Amniotic stem cell (primary cell): ENCODE measurements around the gene GRIK2.

Experiments used
- DNase-seq: peaks from one replicate; lab custom pipeline; 2025; lab: John Stamatoyannopoulos, UW

GRIK2 gene

DNA sequence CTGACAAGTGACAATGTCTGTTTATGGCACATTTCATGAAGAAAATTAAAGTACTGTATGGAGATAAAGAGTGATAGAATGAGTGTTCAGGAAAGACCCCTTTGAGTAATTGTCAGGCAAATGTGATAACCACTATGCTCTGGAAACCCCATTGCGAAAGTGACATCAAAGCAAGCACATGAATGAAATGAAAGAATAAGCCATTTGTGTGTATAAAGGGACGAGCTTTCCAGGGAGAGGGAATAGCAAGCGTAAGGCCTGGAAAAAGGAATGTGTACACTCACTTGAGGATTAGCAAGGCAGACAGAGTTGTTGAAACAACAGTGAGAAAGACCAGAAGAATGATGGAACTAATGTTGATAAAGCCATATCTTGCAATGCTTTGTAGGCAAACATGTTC lies 490.0 kb downstream of the GRIK2 start:
- peak; percentile 4 for DNase-seq

DNA sequence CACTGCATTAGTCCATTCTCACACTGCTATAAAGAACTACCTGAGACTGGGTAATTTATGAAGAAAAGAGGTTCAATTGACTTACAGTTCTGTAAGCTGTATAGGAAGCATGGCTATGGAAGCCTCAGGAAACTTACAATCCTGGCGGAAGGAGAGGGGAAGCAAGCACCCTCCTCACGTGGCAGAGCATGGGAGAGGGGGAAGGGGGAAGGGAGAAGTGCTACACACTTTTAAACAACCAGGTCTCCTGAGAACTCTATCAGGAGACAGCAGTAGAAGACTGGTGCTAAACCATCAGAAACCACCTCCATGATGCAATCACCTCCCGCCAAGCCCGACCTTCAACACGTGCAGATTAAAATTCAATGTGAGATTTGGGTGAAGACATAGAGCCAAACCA lies 494.0 kb downstream of the GRIK2 start:
- DNase-seq = no peak

DNA sequence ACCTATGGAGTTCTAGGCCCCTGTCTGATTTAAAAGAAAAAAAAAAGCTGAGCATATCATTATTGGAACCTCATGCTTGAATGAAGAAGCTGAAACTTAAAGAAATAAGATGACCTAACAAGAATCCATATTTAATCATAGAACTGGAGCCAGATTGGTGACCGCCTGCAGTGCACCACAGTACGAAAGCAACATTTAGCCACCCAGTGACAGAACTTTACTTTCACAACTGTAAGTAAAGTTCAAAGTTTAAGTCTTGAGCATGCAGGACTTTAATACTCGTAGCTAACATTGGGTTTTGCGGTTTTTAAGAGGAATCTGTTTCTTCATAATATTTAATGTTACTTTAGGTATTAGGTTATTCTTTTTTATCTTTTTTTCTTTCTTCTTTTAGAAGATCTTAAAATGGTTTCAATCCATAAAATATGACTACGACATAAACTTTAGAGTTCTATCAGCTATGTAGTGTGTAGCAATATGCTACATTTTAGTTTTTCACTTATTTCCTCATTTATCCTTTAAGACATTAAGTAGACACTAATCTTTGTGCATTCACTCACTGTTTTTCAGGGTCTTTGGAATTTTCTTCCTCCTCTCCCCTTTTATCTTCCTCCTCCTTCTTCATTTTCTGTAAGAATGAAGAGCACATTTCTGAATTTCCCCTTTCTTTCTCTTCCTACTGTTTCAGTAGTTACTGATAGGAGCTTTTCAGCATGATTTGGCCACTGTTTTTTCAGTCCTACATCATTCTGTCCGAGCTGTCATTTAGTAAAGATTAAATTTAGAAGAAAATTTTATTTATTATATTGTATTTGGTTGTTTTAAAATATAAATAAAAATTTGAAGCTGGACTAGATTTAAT lies 514.1 kb downstream of the GRIK2 start:
- DNase-seq = no peak

DNA sequence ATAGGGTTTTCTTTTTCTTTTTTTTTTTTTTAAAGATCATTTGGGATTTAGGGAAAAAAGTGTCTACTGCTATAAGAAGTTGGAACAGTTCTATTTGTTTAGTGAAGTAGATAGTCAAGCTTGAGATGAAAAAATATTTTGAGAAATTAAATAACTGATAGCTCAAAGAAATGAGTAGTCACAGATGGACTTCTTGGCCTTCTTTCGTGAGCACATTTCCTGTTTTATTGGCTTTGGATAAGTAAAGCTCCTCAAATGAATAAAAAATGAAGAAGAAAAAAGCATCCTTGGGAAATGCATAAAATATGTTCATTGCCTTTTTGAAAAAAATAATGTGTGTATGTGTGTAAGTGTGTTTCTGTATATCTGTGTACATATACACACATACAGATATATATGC lies 515.9 kb downstream of the GRIK2 start:
- DNase-seq = no peak

DNA sequence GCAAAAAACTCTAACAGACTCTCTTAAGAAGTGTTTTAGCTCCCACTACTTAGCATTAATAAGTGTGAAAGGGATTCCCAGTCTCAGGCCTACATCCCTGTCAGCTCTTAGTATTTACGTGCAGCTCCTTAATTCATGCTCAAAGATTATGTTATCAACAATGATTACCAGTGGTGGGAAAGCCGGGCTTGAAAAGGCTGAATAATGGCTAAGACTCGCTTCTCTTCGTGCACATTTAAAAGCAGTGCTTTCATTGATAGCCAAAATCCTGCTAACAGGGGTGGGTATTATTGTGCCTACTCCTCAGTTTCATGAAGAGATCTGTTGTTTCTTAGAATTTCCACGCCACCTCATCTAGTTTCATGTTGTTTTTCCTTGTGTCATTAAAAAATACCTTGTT lies 518.8 kb downstream of the GRIK2 start:
- no peak for DNase-seq

DNA sequence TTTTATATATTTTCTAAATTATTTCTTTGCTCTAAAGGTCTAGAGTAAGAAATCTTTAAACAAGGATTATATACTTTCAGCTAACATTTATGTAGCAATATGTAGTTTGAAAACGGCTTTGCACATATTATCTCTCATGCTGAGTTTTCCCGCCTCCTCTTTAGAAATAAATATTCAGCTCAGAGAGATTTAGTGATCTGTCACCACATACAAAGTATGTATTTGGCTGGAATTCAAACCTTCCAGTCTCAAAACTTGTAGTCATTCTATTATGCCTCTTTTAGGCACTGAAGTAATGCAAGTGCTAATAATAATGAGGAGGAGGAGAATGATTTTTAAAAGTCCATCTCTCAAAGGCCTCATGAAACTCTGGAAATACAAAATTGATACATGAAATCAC lies 525.0 kb downstream of the GRIK2 start:
- DNase-seq = no peak

DNA sequence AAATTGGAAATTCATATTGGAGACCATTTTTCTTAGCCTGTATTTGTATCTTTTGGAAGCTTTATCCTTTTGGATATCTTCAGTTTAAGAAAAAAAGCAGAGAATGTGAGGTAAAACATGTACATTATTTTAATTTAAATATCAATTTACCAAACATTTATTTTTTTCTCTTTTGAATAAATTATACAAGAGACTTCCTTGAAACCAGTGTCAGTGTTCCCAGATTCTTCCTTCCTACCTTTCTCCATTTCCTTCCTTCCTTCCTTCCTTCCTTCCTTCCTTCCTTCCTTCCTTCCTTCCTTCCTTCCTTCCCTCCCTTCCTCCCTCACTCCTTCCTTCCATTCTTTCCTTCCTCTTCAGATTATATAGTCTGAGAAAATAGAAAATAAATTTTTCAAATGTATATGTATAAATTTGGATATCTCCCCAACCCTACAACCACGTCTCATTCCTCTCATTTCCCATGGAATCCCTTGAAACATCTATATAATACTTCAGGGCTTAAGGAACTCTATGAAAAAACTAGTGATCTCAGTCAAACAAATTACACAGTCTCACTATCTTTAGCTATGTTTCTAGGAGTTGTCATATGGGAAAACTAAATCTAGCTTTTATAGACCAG lies 528.4 kb downstream of the GRIK2 start:
- no peak for DNase-seq

DNA sequence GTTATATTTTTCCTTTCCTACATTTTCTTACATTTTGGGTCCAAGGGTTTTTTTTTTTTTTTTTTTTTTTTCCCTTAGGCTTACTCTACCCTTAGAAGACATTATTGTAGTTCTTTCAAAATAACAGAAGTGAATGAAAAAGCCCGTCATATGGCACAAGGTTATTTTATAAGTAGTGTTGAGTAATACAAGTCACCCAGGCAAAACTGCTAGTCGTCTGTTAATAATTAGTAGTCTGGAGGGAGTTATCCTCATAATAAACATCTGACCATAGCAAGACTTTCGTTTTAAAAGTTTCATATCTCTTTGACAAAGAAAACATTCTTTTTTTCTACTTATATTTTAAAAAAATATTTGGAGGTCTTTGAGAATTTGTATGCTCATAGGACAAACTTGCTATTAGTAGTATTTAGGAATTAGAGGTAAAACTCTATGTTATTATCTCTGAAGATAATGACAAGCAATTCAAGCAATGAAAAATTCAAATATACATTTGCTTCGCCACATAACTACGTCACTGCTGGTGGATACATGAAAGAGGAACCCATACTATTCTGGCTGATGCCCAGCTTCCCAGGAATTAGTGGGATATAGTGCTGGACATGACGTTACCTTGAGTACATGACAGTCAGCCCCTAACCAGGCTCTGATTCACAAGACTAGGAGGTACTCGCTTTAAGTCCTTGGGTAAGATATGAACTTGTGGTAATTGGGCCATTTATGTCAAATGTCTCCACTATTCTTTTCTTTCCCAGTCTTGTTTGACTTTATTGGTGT lies 532.8 kb downstream of the GRIK2 start:
- no peak for DNase-seq

DNA sequence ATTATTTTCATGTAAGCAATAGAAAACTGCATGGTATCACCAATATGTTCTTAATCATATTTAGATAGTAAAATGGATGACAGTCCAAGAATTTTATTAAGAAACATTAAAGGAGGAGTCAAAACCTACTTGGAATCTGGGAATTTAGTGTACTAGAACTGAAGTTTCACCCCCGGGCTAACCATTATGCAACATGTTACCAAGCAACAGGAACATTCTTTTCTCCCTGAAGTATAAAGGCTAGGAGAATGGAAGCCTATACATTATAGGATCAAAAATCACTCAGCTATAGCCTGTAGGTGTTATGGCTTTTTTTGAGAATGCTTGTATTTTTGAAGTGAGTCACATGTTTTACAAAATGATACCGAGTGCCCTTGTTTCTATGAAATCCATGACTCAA lies 538.3 kb downstream of the GRIK2 start:
- DNase-seq = no peak

DNA sequence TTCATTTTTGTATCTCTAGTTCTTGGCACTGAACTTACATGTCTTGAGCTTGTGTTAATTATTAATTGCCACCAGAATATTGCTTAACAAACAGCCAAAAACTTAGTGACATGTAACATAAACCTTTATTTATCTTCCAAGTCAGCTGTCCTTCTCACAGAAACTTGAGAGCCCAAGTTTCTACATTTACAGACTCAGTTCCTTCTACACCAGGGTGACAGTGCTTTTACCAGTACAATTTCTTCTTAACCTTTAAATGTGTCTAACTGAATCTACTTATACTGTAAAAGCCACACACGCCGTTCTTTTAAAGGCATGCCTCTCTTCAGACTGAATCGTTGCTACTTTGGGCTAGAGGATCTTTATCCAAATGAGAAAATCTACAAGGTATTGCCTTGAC lies 539.2 kb downstream of the GRIK2 start:
- DNase-seq = no peak

DNA sequence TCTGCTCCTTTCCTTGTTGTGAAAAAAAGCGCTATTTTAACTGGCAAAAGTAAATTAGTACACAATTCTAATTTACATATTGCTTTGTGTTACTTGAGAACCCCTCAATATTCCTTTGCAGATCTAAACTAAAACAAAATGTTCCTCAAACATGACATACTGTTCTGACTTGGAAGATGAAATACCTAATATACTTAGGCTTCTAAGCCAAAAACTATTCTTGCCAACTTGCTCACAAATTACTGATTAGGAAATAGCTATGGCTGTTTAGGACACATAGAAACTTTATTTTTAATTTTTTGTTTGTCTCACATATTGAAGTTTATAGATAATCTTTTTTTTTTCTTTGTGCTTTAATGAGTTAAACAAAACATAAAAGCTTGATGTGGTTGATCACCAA lies 542.2 kb downstream of the GRIK2 start:
- no peak for DNase-seq

DNA sequence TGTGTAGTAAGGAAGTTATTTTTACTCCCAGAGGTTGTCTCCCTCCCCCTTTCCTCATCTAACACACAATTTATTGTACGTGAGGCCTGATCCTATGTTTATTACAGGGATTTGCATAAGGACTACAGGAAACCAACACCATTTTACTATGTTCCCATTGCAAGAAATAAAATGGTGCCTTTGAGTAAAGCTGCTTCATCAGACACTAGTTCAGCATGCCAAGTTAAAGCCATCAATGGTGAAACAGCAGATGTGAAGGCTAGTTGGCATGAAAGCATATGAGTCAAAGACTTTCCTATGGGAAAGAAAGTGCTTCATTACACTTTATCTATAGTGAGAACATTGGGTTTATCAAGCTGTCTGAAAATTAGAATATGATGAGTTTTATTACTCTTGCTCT lies 543.0 kb downstream of the GRIK2 start:
- no peak for DNase-seq

DNA sequence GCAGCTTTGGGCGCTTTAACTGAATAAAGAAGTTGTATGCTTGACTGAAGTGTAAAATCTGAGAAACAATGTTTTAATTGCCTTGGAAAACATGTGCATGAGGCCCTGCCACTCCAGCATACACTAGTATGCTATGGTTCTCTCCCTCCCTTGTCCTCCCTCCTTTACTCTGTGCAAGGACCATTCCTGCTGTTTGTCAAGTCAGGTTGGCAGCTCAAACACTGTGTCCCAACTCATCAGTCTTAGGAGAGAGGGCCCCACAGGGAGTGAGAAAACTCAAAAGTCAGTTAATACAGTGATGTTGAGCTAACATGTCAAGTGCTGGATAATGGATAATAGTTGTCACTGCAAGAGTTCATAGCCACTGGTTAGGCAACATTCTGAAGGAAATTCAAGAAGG lies 543.6 kb downstream of the GRIK2 start:
- no peak for DNase-seq

DNA sequence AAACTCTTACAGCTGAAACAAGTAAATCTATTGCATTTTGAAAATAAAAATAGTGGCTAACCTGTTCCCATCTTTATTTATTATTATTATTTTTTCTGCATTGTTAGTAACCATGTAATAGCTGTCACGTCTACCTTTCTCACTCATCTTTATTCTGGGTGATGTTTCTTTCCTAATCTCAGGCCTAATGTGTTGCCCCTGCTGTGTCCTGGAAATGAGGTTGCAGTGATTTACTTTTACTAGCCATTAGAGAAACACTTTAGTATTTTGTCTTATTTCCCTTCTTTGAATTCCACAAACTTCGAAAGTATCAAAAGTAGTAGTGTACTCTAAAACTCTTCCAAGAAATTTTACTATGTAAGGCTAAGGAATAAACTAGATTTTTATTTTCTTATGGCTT lies 546.9 kb downstream of the GRIK2 start:
- DNase-seq = no peak

DNA sequence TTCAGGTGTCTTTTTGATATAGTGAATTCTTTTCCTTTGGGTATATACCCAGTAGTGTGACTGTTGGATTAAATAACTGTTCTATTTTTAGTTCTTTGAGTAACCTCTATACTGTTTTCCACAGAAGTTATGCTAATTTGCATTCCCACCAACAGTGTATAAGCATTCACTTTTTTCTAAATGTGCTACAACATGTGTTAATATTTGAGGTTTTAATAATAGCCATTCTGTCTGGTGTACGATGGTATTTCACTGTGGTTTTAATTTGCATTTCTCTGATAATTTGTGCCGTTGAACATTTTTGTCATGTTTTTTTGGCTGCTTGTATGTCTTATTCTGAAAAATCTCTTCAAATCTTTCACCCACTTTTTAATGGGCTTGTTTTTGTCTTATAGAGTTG lies 563.5 kb downstream of the GRIK2 start:
- no peak for DNase-seq

DNA sequence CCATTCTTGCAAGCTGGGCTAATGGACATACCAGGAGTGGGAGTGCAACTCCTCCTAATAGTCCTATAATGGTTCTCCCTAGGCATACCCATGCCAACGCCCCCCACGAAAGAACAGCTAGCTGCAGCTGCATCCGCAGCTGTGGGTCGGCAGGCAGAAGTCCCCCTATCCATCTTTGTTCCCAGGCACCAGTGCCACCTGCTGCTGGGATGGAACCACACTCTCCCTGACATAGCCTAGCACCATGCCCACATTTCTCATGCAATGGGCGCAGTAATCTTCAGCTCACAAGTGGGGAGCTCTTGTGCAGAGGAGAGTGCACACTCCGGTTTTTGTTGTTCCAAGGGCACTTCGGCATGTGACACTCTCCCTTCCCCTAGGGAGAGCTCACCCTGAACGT lies 567.8 kb downstream of the GRIK2 start:
- DNase-seq = no peak

DNA sequence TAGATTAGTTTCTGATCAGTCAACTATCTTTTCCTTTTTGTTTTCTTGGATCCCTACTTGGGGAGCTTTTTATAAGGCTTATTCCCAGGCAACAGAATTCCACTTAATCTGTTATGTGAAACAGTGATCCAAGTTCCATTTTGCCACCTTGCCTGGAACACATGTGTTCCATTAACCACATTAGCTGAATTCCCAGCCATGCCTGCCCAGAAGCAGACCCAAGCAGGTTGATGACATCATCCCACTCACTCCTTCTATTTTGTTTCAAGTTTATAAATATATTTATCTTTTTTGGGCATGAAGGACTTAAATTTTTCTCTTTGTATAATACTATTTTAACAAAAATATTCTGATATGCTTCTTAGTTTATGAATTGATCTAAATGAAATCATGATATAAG lies 587.4 kb downstream of the GRIK2 start:
- DNase-seq = no peak

DNA sequence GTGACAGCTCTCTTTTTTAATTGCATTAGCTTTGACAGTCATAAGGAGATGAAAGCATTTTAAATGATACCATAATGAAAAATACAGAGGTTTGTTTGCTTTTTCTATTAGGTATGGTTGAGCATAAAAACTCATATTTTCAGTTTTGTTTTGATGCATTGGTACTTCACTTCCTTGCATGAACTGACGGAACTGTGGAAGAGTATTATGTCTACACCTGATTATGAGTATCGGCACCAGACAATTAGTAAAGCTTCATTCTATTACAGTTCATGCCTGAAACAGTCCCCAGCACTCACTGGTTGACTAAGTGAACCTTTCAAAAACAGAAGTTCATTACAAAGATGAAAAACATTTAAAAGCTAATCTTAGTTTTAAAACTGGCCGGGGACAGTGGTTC lies 593.0 kb downstream of the GRIK2 start:
- DNase-seq = no peak

DNA sequence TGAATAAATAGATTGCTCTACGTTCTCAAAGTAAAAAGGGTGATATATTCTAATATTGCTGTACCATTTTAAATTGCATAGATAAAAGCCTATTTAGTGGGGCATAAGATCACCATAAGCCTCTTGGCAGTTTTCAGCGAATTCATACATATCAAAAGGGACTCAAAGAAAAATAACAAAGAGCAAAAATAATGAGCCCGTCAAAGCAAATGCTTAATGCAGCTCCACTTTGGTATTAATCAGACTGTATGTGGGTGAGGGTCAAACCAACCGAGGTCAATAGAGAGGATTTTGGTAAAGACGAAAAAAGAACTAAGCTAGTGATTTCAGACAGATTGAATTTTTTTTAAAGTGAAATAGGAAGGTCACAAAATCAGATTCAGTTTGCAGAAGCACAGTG lies 598.8 kb downstream of the GRIK2 start:
- DNase-seq = no peak

DNA sequence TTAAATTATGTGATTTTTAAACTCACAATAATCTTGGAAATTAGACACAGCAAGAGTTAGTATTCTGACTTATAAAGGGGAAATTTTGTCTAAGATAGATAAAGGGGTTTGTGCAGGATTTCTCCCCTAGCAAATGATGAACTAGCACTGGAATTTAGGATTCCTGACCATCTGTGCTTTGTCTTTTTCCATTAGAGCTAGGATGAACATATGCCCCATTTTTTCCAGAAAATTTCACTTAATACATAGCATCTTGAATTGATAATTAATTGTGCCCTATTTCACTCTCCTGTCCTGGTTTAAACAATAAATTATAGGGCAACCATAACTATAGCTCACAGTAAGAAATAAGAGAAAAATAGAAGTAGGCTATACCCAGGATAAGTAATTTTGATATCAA lies 601.0 kb downstream of the GRIK2 start:
- no peak for DNase-seq

DNA sequence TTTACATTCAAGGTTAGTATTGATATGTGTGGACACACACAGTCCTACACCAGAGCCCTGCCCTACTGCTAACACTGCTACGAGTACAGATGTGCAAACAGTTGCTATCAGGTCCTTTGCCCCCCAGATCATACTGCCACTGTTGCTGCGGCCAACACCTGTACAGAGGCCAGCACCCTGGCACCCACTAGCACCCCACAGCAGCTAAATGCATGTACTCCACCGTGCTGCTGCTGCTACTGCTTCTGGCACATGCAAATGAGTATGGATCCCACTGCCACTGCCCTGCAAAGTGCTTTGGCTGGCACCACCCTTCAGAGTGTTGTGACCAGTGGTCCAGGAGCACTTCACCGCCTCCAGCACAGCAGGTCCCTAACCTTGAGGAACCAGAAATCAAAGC lies 621.9 kb downstream of the GRIK2 start:
- DNase-seq = no peak

DNA sequence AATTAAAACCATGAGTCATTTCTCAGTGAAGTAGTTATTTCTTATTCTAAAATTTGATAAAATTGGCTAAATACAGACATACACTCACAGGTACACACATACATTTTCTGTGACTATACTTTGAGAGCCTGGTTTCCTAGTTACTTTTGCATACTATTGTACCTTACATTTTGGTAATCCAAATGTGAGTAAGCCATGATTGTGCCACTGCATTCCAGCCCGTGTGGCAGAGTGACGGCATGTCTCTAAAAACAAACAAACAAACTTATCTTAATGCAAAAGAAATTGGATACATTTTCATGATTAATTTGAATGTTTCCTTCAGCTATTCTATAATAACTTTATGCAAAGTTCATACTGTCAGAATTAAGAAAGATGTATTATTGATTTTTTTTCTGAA lies 628.8 kb downstream of the GRIK2 start:
- DNase-seq = no peak

DNA sequence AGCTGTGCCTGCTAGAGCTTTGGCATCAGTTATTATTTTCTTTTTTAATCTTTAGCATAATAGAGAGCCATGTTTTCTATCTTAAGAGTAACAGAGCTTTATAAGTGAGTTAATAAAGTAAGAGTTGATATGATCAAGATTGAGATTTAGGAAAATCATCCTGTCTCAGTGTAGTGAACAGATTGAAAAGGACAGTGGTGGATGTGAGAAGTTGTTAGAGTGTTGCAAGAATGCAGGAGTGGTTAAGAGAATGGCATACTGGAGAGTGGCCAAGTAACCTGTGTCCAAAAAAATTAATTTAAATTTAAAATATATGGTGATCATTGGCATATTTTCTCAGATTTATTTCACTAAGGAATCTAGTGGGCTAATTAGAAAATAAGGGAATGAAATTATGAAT lies 629.3 kb downstream of the GRIK2 start:
- no peak for DNase-seq
